ELR (cell line): ENCODE measurements around the gene MGLL.
A peak's percentile ranks its signal among the peaks of the same experiment; 100 is the strongest.
"Not testable (repeated sequence)": the region's sequence is repeated elsewhere in the genome, so short reads cannot be mapped to it uniquely, and the experiment has no call there.

ENCODE experiments used
- DNase-seq: peaks from one replicate; pipeline ENCODE4 v3.0.0-alpha.2; 2015; ENCODE audit warnings: low read depth

Gene MGLL

GRCh38 chr3:127689266-127689860 lies 133.0 kb downstream of the MGLL start:
- no peak for DNase-seq

GRCh38 chr3:127688416-127689265 lies 133.7 kb downstream of the MGLL start:
- peak; percentile 65 for DNase-seq

- DNase-seq: no peak
Observed at GRCh38 chr3:127688022-127688415, 134.3 kb downstream of the MGLL start.

GRCh38 chr3:127687228-127687737 lies 135.0 kb downstream of the MGLL start:
- no peak for DNase-seq

- no peak for DNase-seq
Observed at GRCh38 chr3:127686512-127686894, 135.8 kb downstream of the MGLL start.

- DNase-seq: peak; percentile 21
Observed at GRCh38 chr3:127685708-127686511, 136.4 kb downstream of the MGLL start.

- DNase-seq: no peak
Observed at GRCh38 chr3:127684871-127685707, 137.2 kb downstream of the MGLL start.

- DNase-seq: no peak
Observed at GRCh38 chr3:127682561-127682960, 139.8 kb downstream of the MGLL start.

GRCh38 chr3:127682175-127682554 lies 140.2 kb downstream of the MGLL start:
- not testable (repeated sequence) for DNase-seq

GRCh38 chr3:127680798-127681221 lies 141.5 kb downstream of the MGLL start:
- no peak for DNase-seq

GRCh38 chr3:127680146-127680661 lies 142.1 kb downstream of the MGLL start:
- DNase-seq: no peak

- DNase-seq: no peak
Observed at GRCh38 chr3:127679534-127680145, 142.7 kb downstream of the MGLL start.

- no peak for DNase-seq
Observed at GRCh38 chr3:127678611-127679533, 143.4 kb downstream of the MGLL start.

GRCh38 chr3:127678315-127678599 lies 144.1 kb downstream of the MGLL start:
- DNase-seq: no peak

GRCh38 chr3:127677541-127678314 lies 144.6 kb downstream of the MGLL start:
- no peak for DNase-seq

GRCh38 chr3:127676921-127677351 lies 145.4 kb downstream of the MGLL start:
- no peak for DNase-seq

GRCh38 chr3:127676456-127676855 lies 145.9 kb downstream of the MGLL start:
- no peak for DNase-seq

- DNase-seq: no peak
Observed at GRCh38 chr3:127675651-127676391, 146.5 kb downstream of the MGLL start.

GRCh38 chr3:127674790-127675189 lies 147.5 kb downstream of the MGLL start:
- no peak for DNase-seq
